Sigmoid colon (tissue), 7 donors: Measurements from ENCODE around the gene FN1. TPM values are rescaled to one million over a fixed set of nuclear protein-coding genes. Genes with fewer than 3 reads are reported as not detected.
A peak's percentile ranks its signal among the peaks of the same experiment; 100 is the strongest.

Experiments
- DNase-seq: peaks from one replicate; pipeline ENCODE4 v3.0.0-alpha.2; 2019
- H3K27ac ChIP-seq, 4 donors: fragments of 200-600 bp; sonication (generic); one replicate each; pipeline ENCODE4 v1.5.1; 2016 to 2019; ENCODE audit warnings: mild to moderate bottlenecking in 1 of 4
- H3K27me3 ChIP-seq, 3 donors: fragments of 200-600 bp; sonication (generic); one replicate each; pipeline ENCODE4 v1.5.1; 2019; ENCODE audit warnings: mild to moderate bottlenecking in 1 of 3
- H3K36me3 ChIP-seq, 4 donors: fragments of 200-600 bp; sonication (generic); one replicate each; pipeline ENCODE4 v1.5.1; 2016 to 2019
- H3K4me1 ChIP-seq, 4 donors: fragments of 200-600 bp; sonication (generic); one replicate each; pipeline ENCODE4 v1.5.1; 2017 to 2019
- H3K4me3 ChIP-seq, 4 donors: fragments of 200-600 bp; sonication (generic); one replicate each; pipeline ENCODE4 v1.5.1; 2017 to 2019; ENCODE audit warnings: mild to moderate bottlenecking in 2 of 4, moderate library complexity in 1 of 4
- H3K9me3 ChIP-seq, 4 donors: fragments of 200-600 bp in 3 of 4; sonication (generic) in 3 of 4; one replicate each; pipeline versions ENCODE4 v1.5.1 to v1.6.1; 2013 to 2019
- CTCF ChIP-seq, 4 experiments: fragments of 450-650 bp in 3 of 4; fragments of 200-600 bp in 1 of 4; IDR thresholded peaks; one replicate each; pipeline ENCODE4 v1.5.1; 2016 to 2019; ENCODE audit warnings: antibody characterized with exemption in 4 of 4, mild to moderate bottlenecking in 3 of 4, moderate library complexity in 2 of 4
- EP300 ChIP-seq, 4 donors: sonication (generic); formaldehyde crosslinking; IDR thresholded peaks; one replicate each; pipeline ENCODE4 v1.6.1; 2017; ENCODE audit warnings: antibody characterized with exemption in 4 of 4
- POLR2A ChIP-seq, 2 donors: fragments of 450-650 bp; IDR thresholded peaks; one replicate each; pipeline ENCODE4 v1.6.1; 2016; ENCODE audit warnings: antibody characterized with exemption in 2 of 2, mild to moderate bottlenecking in 2 of 2, moderate library complexity in 2 of 2
- POLR2AphosphoS5 ChIP-seq, 4 donors: sonication (generic); formaldehyde crosslinking; IDR thresholded peaks; one replicate each; pipeline ENCODE4 v1.6.1; 2017; ENCODE audit warnings: antibody characterized with exemption in 4 of 4
- WGBS, 2 donors: extraction: QIAGEN DNeasy Blood & Tissue Kit; methylation state at CpG; one replicate each; pipeline ENCODE4 v1.1.7; 2013; 5-methylcytosine and 5-hydroxymethylcytosine counted together
- intact Hi-C: fragments of 100-400 bp; cut with DNase I; formaldehyde crosslinking; loops from one replicate; pipeline ENCODE4 v1.15.1; 2023
- polyA plus RNA-seq, 3 donors: library from polyadenylated mRNA; stranded (reverse); fragments of 200-250 nt; gene quantifications; one replicate each; pipeline ENCODE4 v1.2.3, GENCODE V29; 2013
- total RNA-seq, 4 donors: library from RNA; depleted of rRNA; stranded (reverse); fragments of >200 nt; gene quantifications; one replicate each; pipeline ENCODE4 v1.1.0, GENCODE V29; 2016
- donor health status: healthy with polysubstance abuse.
- donor health status: Bipolar disorder and iron deficiency.
- donor health status: healthy.

FN1 gene
- total and polyA plus RNA-seq, 7 donors, result 13.6 to 3,059 (median 671) TPM

DNA sequence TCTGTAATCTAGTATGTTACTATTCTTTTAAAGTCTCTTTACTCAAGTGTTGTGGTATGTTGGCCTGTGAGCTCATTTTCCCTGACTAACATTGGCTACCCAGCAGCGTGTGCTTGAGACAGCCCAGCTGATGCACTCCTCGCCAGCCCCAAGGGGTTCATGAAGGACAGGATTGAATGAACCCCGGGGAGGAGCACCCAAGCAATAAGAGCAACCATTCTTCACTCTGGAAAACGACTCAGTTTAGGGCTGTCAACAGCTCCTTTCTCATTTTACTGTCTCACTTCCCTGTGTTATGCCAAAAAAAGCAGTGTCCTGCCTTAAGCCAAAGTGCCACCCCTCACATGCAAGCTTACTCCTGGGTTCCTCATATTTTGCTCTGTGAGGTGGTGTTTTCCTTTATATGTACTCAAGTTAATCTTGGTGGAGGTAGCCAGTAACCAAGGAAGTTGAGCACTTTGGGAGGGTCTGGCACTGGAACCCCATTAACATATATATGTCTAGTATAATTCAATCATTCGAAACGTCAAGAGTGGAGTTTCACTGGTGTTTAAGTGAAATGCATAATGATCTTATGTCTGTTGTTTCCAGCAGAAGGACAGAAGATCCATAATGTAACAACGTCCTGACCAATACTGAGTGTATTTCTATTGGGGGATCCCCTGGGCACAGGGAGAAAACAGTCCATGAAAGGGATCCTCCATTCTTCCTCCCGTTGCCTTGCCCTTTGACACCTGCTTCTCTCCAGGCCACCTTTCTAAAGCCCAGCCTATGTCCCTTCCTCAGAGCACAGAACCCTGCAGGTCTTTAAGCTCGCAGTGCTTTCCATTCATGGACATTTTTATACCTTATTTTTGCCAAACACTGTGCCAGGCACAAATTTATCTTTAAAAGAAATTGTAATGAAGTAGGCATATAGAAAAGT is 80.8 kb downstream of the FN1 start:
- WGBS, 2 donors, result 89 to 93% methylated on average over 9 of the region's 9 CpGs
- no peaks in the 10 kb centered on the region for H3K9me3 ChIP-seq
- TF ChIP-seq POLR2A (IDR thresholded peaks at IDR 0.05) (no peak), EP300 (IDR thresholded peaks at IDR 0.05) (no peak), POLR2AphosphoS5 (IDR thresholded peaks at IDR 0.05) (no peak), CTCF (IDR thresholded peaks at IDR 0.05) (no peak)
- peak overlapping the region in 2 of 4 donors; percentile 3 to 52 for H3K27ac ChIP-seq
- intact Hi-C loops, result no loop called here
- peaks cover 0 to 4% (median 0%) of the 10 kb centered on the region in 4 donors for H3K4me1 ChIP-seq
- no peak for DNase-seq
- no peak overlapping the region for H3K4me3 ChIP-seq
- no peaks in the 10 kb centered on the region for H3K27me3 ChIP-seq
- peaks cover 0 to 15% (median 6%) of the 10 kb centered on the region in 4 donors for H3K36me3 ChIP-seq

DNA sequence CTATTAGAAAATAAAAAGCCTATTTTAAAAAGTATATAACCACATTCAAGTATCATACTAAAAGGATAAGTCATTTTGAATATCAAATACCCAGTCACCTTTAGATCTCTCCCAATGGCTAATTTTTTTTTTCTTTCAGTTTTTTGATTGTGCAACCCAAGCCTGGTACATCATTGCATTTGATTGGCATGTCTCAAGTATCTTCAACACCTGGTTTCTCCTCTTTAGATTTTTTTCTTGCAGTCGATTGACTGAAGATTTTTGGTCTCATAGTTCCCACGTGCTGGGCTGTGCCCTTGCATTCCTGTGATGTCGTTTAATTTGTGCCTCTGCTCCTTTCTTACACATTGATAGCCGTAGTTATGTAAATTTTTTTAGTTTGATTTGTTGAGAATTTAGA is 83.3 kb downstream of the FN1 start:
- no peaks in the 10 kb centered on the region for H3K27me3 ChIP-seq
- DNase-seq, result no peak
- WGBS, 2 donors, result 71 to 75% methylated on average over 4 of the region's 4 CpGs
- peaks cover 0 to 4% (median 0%) of the 10 kb centered on the region in 4 donors for H3K4me1 ChIP-seq
- no peak overlapping the region for H3K4me3 ChIP-seq
- H3K9me3 ChIP-seq, result no peaks in the 10 kb centered on the region
- H3K36me3 ChIP-seq, result peaks cover 0 to 23% (median 9%) of the 10 kb centered on the region in 4 donors
- TF ChIP-seq POLR2A (IDR thresholded peaks at IDR 0.05) (no peak), CTCF (IDR thresholded peaks at IDR 0.05) (no peak), EP300 (IDR thresholded peaks at IDR 0.05) (no peak), POLR2AphosphoS5 (IDR thresholded peaks at IDR 0.05) (no peak)
- intact Hi-C loops, result no loop called here
- no peak overlapping the region for H3K27ac ChIP-seq

DNA sequence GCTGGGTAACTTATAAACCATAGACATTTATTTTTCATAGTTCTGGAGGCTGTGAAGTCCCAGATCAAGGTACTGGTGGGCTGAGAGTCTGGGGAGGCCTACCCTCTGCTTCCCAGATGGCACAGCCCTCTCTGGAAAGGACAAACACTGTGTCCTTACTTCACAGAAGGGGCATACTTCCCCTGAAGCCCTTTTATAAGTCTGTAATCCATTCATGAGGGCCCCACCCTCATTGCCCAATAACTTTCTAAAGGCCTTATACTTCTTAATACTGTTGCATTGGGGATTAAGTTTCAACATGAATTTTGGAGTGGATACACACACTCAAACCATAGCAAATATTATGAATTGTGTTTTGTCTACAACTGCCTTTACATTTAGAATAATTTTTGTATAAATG is 88.0 kb downstream of the FN1 start:
- peaks cover 0 to 3% (median 0%) of the 10 kb centered on the region in 4 donors for H3K4me1 ChIP-seq
- H3K27me3 ChIP-seq, result no peaks in the 10 kb centered on the region
- H3K36me3 ChIP-seq, result peaks cover 16 to 66% (median 22%) of the 10 kb centered on the region in 4 donors
- no peaks in the 10 kb centered on the region for H3K9me3 ChIP-seq
- intact Hi-C loops, result no loop called here
- no peak for TF ChIP-seq POLR2A (IDR thresholded peaks at IDR 0.05)
- no peak for TF ChIP-seq CTCF (IDR thresholded peaks at IDR 0.05)
- no peak for TF ChIP-seq EP300 (IDR thresholded peaks at IDR 0.05)
- TF ChIP-seq POLR2AphosphoS5 (IDR thresholded peaks at IDR 0.05), result no peak
- H3K4me3 ChIP-seq, result no peak overlapping the region
- no peak overlapping the region for H3K27ac ChIP-seq
- DNase-seq, result no peak

GRCh38 chr2:215338883-215339679 is 96.8 kb downstream of the FN1 start:
- no peak for DNase-seq
- H3K9me3 ChIP-seq, result no peaks in the 10 kb centered on the region
- peaks cover 6 to 87% (median 11%) of the 10 kb centered on the region in 4 donors for H3K36me3 ChIP-seq
- no peak overlapping the region for H3K4me3 ChIP-seq
- WGBS, 2 donors, result 86 to 93% methylated on average over 7 of the region's 7 CpGs
- H3K27ac ChIP-seq, result no peak overlapping the region
- no peaks in the 10 kb centered on the region for H3K27me3 ChIP-seq
- intact Hi-C loops, result no loop called here
- H3K4me1 ChIP-seq, result peaks cover 0 to 12% (median 5%) of the 10 kb centered on the region in 4 donors
- TF ChIP-seq CTCF (IDR thresholded peaks at IDR 0.05), result no peak
- TF ChIP-seq POLR2AphosphoS5 (IDR thresholded peaks at IDR 0.05), result no peak
- TF ChIP-seq EP300 (IDR thresholded peaks at IDR 0.05), result no peak
- TF ChIP-seq POLR2A (IDR thresholded peaks at IDR 0.05), result no peak
